ENCODE data around the gene S100A7A.

Gene S100A7A

GRCh38 chr1:153470707-153471106, 54.4 kb downstream of the S100A7A start:
- no peaks in the 10 kb centered on the region for H3K27me3 ChIP-seq (replicated peaks)
- no peak for TF ChIP-seq CTCF (IDR thresholded peaks at IDR 0.05; ENCODE audit: low read depth, low read length, missing control alignments)
- no peak overlapping the region for H3K27ac ChIP-seq
- in situ Hi-C loops (cut with HindIII; ENCODE audit: low pct_ligation_motif_present, low sequenced_read_pairs) = no loop called here
- no peaks in the 10 kb centered on the region for H3K36me3 ChIP-seq (replicated peaks)
- DNase-seq = no peak
- H3K4me3 ChIP-seq (ENCODE audit: low read depth, low read length) = no peak overlapping the region

Data from brain microvascular endothelial cell (primary cell).